ENCODE results near the gene RAP1GAP.

RAP1GAP gene

GRCh38 chr1:21607549-21608529 lies 61.3 kb downstream of the RAP1GAP start:
- ATAC-seq = peak; percentile 73 to 86

DNA sequence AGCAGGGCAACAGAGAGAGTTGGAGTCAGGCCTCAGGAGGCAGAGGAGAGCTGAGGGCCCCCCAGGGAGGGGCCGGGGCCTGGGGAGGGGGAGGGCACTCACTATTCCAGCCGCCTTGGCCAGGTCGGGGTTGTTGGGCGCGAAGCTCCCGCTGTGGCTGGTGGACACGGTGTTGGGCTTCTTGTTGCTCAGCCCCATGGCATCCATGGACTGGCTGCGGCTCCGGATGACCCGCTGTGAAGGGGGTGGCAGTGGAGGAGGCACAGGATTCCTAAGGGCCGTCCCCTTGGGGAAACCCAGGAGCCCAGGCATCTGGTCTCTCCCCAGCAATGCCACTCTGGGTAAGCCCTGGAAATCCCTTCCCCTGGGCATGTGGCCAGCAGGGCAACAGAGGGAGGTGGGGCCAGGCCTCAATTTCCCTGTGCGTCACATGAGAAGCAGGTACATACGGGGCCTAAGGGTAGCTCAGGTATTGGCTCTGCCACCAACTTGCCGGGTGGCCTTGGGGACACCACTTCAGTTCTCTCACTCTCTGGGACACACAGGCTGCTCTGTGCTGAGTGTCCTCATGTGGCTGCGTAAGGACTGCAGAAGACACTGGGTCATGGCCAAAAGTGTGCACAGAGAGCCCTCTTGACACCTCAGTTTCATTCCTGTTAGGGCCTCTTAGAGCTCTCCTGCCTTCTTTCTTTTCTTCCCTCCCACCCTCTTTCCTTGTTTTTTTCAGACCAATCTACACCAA lies 63.0 kb downstream of the RAP1GAP start:
- ATAC-seq = no peak

GRCh38 chr1:21605012-21605715 lies 64.0 kb downstream of the RAP1GAP start:
- ATAC-seq = no peak

DNA sequence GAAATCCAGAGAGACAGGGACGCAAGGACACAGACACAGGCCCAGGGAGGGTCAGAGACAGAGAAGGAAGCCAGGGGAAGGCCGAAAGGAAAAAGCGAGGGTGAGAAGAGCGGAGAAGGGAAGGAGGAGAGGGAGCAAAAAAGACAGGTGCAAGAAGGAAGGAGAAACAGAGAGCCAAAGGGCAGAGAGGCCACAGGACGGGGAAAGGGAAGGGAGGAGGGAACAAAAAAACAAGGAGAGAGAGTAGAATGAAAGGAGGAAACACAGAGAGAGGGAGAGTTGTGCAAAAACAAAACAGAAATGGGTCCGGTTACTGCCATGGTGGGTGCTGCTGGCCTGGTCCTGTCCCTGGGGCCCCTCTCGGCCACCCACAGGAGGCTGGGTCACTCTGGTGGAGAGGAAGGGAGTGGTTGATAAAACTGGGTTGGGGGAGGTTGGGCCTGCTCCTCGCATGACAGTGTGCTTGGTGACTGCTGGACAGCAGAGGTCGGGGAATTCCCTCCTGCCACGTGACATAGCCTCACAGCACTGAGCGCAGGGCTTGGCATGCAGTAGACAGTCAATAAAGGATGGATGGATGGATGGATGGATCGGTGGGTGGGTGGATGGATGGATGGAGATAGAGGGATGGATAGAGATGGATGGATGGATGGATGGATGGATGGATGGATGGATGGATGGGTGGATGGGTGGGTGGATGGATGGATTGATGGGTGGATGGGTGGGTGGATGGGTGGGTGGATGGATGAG lies 64.8 kb downstream of the RAP1GAP start:
- no peak for ATAC-seq

DNA sequence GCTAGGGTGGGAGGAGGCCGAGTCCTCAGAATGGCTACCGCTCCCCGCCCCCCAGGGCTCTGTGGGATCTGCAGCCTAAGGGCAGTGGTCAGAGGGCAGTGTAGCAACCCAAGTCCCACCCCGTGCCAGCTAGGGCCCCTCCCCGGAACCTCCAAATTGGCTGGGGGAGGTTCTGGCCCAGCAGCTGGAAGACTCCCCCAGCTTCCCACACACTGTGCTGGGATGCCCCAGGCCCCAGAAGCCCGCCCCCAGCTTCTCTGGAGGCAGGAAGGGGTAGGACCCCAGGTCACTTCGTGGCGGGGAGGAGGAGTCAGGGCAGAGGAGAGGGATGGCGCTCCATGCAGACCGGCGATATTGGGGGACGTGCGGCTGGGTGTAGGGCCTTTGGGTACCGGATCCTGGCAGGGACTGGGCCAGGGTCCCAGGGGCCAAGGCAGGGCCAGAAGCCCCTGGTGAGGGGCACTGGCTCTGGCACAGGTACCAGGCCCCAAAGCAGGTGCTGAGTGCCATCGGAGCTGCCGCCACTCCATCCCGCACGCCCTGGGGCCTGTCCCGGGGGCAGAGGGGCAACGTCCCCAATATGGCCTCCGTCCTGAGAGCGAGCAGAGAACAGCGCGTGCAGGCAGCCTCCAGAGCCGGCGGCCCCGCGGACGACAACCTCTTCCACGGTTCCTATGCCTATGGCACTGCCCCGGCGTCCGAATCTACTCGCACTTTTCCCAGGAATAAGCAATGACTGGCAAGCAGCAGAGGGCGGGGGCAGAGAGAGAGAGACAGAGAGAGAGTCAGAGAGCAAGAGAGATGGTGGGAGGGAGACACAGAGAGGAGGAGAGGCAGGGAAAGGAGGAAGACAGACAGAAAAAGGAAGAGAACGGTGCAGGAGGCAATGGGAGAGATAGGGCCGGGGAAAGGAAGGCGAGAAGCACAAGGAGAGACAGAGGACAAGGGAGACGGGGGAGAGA lies 65.7 kb downstream of the RAP1GAP start:
- no peak for ATAC-seq

DNA sequence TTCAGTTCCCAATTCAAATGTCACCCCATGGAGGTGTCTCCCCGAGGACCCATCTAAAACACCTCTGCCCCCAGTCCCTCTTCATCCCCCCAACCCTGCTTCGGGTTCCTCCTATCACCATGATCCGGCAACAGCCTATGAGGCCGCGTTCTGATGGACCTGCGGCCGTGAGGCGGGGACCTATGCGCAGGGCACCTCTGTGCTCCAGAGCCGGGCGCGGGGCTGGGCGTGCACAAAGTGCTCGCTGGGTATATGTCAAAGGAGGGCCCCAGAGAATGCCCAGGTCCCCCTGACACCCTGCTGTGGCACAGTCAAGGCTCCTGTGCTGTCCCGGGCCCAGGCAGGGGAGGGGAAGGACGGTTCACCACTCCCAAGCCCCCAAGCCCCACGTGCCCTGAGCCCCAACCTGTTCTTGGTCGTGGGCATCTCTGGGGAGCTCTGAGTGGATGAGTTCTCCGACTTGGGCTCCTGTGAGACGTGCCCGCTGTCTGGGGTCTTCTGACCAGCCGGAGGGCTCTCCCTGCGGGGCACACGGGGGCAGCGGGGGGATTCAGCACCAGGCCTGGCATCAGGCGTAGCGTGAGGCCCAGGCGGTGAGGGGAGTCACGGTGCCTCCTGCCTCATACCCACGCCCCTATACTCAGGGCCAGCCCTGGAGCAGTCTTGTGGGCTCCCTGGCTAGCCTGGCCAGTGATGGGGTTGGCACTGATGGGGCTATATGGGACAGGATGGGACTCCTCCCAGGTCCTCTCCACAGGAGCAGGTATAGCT lies 67.7 kb downstream of the RAP1GAP start:
- ATAC-seq = no peak

DNA sequence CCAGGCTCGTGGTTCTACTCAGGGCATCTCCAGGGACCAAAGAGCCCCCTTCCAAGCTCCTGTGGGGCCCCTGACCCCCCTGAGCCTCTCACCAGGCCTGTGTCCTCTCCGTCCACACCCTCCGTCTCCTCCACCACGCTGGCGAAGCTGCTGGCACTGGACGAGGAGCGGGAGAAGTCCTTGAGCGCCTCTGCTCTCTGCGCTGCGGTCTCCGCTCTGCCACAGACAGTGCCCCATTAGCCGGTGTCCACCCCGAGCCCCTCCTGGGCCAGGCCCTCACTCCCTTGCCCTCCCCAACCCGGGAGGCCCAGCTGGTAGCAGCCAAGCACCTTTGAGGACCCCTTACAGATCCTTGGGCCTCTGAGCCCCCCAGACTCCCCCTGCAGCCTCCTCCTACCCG lies 69.8 kb downstream of the RAP1GAP start:
- ATAC-seq = no peak

- no peak for ATAC-seq
Observed at GRCh38 chr1:21598904-21599303, 70.3 kb downstream of the RAP1GAP start.

DNA sequence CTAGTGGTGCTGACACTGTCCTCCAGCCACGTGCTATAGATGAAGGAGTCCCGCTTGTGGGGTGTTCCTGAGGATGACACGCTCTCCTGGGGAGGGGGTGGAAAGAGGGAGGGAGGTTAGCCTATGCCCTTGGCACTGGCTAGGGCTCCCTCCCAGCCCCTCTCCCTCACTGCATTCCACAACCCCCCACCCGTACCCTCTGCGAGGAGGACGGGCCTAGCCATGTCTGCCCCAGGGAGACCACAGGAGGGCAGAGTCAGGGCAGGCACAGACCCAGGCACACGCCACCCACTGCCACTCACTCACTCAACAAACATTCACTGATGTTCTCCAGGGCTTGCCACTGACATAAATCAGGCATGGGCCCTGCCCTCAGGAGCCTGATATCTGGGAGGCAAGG lies 70.7 kb downstream of the RAP1GAP start:
- ATAC-seq = no peak

GRCh38 chr1:21597753-21598152 lies 71.4 kb downstream of the RAP1GAP start:
- ATAC-seq = no peak

- no peak for ATAC-seq
Observed at GRCh38 chr1:21596628-21597027, 72.5 kb downstream of the RAP1GAP start.

DNA sequence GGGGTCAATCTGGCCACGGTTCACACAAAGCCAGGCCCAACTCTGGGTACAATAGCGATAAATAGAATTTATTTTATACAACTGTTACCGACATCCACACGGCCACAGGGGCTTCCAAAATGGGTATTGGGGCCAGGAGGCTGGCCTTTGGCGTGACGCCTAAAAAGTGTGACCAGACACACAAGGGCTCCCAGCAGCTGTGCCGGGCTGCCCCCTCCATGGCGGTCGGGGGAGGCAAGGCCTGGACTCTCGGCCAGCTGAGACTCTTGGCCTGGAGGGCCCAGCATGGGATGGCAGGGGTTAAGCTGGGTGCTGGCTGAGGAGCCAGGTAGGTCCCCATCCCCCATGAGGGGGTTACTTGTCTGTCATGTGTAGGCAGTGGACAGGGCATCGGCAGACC lies 73.0 kb downstream of the RAP1GAP start:
- ATAC-seq = no peak

DNA sequence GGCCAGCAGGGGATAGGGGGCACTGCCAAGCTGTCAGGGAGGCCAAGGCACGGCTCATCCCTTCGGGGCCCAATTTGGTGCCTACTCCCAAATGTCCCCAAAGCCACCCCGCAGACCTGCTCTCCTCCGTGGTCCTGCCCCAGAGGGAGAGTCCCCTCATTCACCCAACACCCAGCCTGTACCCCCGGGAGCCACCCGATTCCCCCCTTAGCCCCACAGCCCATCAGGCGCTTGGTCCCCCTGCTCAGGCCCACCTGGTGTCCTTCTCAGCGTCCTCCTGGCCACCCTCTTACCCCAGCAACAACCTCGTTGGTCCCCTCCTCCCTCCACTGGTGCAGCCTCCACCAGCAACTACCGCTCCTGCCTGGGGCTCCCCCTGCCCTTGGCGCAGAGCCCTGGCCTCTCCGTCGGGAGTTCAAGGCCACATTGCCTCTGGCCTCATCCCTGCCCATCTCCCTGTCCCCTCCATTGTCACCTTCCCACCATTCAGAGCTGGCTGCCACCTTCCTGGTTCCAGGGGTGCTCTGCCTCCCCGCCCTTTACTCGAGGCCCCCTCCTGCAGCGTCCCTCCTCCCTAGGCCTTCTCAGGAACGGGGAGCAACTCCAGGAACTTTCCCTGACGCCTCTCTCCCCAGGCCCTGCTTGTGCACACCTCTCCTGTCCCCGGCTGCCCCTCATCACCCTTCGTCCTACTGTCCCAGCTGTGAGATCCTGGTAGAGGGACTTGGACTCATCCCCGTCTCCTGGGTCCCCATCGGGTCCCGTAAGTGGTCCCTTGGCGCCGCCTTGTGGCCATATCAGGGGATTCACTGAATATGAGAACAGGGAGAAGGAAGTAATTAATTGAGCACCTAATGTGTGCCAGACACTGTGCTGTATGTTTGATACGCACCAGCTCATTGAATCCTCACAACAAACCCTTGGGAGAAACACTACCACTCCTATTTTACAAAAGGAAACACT lies 73.9 kb downstream of the RAP1GAP start:
- ATAC-seq = peak in 1 of 2 donors; percentile 15

- no peak for ATAC-seq
Observed at GRCh38 chr1:21594501-21594900, 74.7 kb downstream of the RAP1GAP start.

DNA sequence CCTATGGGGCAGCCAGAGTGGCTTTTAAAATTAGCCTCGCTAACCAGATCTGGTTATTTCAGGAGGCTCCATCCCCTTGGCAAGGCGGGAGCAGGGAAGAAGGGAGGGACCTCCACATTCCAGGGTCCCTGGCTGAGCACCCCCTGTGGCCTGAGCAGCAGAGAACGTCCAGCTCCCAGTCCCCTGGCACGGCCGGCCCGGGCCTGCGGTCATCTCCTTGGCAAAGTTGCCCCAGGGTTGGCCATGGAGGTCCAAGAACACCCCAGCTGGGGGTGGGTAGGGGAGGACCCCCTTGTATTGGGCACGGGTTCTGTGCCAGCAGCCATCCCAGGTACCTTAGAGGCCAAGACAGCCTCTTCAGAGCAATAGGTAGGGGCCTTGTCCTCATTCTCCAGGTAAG lies 75.9 kb downstream of the RAP1GAP start:
- no peak for ATAC-seq

GRCh38 chr1:21592086-21592865 lies 76.9 kb downstream of the RAP1GAP start:
- ATAC-seq = no peak

DNA sequence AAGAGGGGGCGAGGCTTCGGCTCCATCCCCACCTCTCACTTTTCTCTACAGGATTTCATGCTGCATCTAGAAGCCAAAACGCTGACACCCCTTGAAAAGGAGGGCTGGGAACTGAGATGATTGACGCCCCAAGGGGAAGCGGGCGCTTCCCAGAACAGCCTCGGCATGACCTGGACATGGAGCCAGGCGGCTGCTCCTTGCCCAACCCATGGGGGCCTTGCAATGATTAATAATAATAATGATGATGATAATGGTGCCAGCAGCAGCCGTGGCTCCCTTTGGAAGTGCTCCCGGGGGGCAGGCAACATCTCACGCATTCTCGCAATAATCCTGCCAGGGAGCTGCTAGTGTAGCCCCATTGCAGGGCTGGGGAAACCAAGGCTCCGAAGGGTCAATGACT lies 78.2 kb downstream of the RAP1GAP start:
- no peak for ATAC-seq

DNA sequence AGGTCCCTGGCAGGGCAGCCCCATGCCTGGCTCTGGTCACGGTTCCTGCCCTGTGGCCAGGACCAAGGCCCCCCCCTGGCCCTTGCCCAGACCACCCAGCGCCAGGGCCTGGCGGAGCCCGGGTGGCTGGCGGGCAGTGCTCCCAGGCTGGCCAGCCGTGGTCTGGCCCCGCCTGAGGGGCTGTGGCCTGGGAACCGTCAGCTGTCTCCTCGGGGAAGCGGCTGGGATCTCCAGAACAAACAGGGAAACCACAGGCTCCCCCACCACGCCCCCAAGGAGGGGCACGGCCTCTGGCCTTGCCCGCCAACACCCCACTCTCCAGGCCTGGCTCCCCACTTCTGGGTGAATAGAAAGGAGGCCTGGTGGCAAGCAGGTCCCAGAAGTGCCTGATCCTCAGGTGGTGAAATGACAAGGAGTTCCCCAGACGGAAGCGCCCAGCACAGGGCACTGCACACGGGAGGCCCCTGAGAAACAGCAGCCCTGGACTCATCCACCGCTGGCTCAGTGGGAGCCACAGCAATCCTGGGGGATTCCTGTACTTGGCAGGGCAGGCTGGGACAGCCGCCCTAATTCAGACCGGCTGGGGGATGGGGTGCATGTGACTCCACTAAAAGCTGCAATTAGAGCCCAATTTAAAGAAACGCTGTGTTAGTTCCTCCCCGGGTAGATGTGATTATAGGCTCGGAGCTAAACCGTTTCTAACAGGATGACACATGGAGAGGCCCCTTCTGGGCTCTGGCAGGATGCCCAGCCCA lies 78.9 kb downstream of the RAP1GAP start:
- ATAC-seq = no peak
